ENCODE data around the gene ABHD8. TPM values are rescaled to one million over a fixed set of nuclear protein-coding genes. Genes with fewer than 3 reads are reported as not detected.

ABHD8 gene
- total RNA-seq, 1 donor from 2014 or later, result 8.5 TPM

DNA sequence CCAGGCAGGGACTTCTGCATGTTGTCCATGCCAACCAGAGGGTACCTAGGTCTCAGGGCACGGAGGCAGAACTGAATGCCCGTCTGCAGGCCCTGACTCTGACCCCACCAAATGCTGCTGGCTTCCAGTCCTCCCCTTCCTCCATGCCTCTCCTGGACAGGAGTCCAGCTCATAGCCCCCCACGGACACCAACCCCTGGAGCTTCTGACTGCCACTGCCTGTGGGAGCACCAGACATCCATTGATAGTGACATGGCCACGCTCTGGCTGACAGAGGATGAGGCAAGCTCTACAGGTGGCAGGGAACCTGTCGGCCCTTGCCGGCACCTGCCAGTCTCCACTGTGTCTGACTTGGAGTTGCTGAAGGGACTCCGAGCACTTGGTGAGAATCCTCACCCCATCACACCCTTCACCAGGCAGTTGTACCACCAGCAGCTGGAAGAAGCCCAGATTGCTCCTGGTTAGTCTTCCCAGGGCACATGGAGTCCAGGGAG, 19.7 kb downstream of the ABHD8 start:
- Histone ChIP-seq H3K4me3 (ENCODE audit: insufficient read depth, low read depth, low read length) (no peak overlapping the region), H3K27me3 (ENCODE audit: insufficient read depth, low read length) (no peaks in the 10 kb centered on the region), H3K79me2 (ENCODE audit: insufficient read depth, low read length) (no peaks in the 10 kb centered on the region), H3K27ac (ENCODE audit: low read depth, low read length) (no peak overlapping the region), H3K9me3 (ENCODE audit: insufficient read depth, low read depth, low read length) (no peaks in the 10 kb centered on the region), H3K4me1 (ENCODE audit: insufficient read depth, low read length) (no peaks in the 10 kb centered on the region), H3K36me3 (ENCODE audit: insufficient read depth, low read length) (no peaks in the 10 kb centered on the region), H3K4me2 (ENCODE audit: low read length) (no peak overlapping the region), H2AFZ (ENCODE audit: low read depth, low read length) (no peak overlapping the region), H4K20me1 (ENCODE audit: insufficient read depth, low read length) (no peaks in the 10 kb centered on the region), H3K9ac (ENCODE audit: low read length) (no peak overlapping the region)
- Mint-ChIP-seq H3K4me1 (ENCODE audit: low read depth, unreplicated experiment) (no peaks in the 10 kb centered on the region), H3K4me3 (ENCODE audit: unreplicated experiment) (no peak overlapping the region), H3K27me3 (ENCODE audit: low read depth, unreplicated experiment) (peaks cover 3% of the 10 kb centered on the region), H3K9me3 (ENCODE audit: unreplicated experiment) (no peaks in the 10 kb centered on the region), H3K27ac (ENCODE audit: unreplicated experiment) (no peak overlapping the region), H3K36me3 (ENCODE audit: low read depth, unreplicated experiment) (peaks cover 8% of the 10 kb centered on the region)
- DNase-seq (ENCODE audit: low read depth) (no peak), FAIRE-seq (no peak)
- TF ChIP-seq CTCF (IDR thresholded peaks at IDR 0.05; ENCODE audit: insufficient read depth, low read depth, low read length), result no peak
- no peak for TF ChIP-seq EZH2 (IDR thresholded peaks at IDR 0.05; ENCODE audit: insufficient read depth, low read length)

DNA sequence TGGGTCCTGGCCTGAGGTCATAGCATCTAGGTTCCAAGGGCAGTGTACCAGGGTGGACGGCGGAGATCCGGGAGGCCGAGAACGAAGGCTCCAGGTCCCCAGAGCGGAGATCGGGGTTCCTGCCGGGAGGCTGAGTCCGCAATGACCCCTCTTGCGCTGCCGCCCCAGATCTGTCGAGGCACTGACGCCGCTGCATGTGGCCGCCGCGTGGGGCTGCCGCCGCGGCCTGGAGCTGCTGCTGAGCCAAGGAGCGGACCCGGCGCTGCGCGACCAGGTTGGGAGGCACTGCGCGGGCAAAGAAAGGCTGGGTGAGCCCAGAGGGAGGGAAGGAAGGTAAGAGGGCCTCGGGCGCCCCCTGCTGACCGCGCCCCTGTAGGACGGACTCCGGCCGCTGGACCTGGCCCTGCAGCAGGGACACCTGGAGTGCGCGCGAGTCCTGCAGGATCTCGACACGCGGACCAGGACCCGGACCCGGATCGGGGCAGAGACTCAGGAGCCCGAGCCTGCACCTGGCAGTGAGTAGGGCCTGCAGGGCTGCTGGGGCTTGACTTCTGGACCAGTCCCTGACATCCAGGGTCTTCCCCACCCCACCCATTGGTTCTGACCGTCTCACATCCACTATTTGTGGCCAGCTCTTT, 20.6 kb downstream of the ABHD8 start:
- H3K9me3 Mint-ChIP-seq (ENCODE audit: unreplicated experiment), result no peaks in the 10 kb centered on the region
- H3K27me3 Mint-ChIP-seq (ENCODE audit: low read depth, unreplicated experiment), result peaks cover 3% of the 10 kb centered on the region
- no peak overlapping the region for H3K4me3 Mint-ChIP-seq (ENCODE audit: unreplicated experiment)
- H3K4me3 ChIP-seq (ENCODE audit: insufficient read depth, low read depth, low read length), result peak overlapping the region; percentile 14
- H3K4me1 ChIP-seq (ENCODE audit: insufficient read depth, low read length), result no peaks in the 10 kb centered on the region
- H3K4me2 ChIP-seq (ENCODE audit: low read length), result peak overlapping the region; percentile 82
- peaks cover 8% of the 10 kb centered on the region for H3K36me3 Mint-ChIP-seq (ENCODE audit: low read depth, unreplicated experiment)
- no peak overlapping the region for H3K27ac Mint-ChIP-seq (ENCODE audit: unreplicated experiment)
- H3K27ac ChIP-seq (ENCODE audit: low read depth, low read length), result no peak overlapping the region
- no peaks in the 10 kb centered on the region for H3K27me3 ChIP-seq (ENCODE audit: insufficient read depth, low read length)
- FAIRE-seq (no peak), DNase-seq (ENCODE audit: low read depth) (peak; percentile 29)
- H3K9me3 ChIP-seq (ENCODE audit: insufficient read depth, low read depth, low read length), result no peaks in the 10 kb centered on the region
- H3K4me1 Mint-ChIP-seq (ENCODE audit: low read depth, unreplicated experiment), result no peaks in the 10 kb centered on the region
- H4K20me1 ChIP-seq (ENCODE audit: insufficient read depth, low read length), result no peaks in the 10 kb centered on the region
- no peaks in the 10 kb centered on the region for H3K79me2 ChIP-seq (ENCODE audit: insufficient read depth, low read length)
- H2AFZ ChIP-seq (ENCODE audit: low read depth, low read length), result peak overlapping the region; percentile 74
- TF ChIP-seq EZH2 (IDR thresholded peaks at IDR 0.05; ENCODE audit: insufficient read depth, low read length), result peak; percentile 9
- TF ChIP-seq CTCF (IDR thresholded peaks at IDR 0.05; ENCODE audit: insufficient read depth, low read depth, low read length), result peak; percentile 59
- H3K36me3 ChIP-seq (ENCODE audit: insufficient read depth, low read length), result no peaks in the 10 kb centered on the region
- no peak overlapping the region for H3K9ac ChIP-seq (ENCODE audit: low read length)

Measured in astrocyte (in vitro differentiated cells and primary cell).